NCI-H226 (cell line): Measurements from ENCODE around the gene GRK4.
"Not testable (repeated sequence)": the region's sequence is repeated elsewhere in the genome, so short reads cannot be mapped to it uniquely, and the experiment has no call there.

Experiments
- DNase-seq: peaks from one replicate; pipeline ENCODE4 v3.0.0-alpha.2; 2015

Gene GRK4

DNA sequence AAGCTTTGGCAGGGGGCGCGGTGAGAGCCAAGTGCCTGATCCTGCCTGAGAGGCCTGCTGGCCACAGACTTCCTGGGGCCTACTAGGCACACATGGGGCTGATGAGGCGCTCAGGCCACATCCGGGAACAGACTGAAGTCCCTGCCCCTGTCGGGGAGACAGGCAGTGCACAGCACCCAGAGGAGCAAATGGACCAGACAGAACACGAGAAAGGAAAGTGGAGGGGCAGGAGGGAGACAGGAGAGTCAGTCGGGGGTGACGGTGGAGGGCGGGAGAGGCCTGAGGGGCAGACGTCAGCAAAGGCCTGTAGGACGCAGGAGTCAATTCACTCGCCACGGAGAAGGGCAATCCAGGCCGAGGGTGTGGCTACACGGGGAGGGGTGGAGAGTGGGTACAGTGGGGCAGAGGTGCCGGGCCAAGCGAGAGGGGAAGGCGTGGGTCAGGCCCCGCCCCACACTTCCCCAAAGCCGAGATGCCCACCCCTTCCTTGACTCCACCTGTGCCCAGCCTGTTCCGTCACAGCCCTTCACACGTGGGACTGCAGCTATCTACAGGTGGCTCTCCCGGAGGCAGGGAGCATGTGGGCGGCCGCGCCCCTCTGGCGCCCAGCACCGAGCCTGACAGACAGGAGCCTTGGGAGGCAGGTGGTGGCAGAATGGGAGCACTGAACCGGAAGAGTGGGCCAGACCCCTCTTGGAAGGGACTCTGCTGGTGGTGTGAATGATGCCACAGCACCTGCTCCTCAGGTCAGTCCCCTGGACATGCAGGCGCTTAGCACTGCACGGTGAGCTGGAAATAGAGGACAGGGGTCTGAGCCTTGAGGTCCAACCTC is 20.6 kb upstream of the GRK4 start:
- no peak for DNase-seq

DNA sequence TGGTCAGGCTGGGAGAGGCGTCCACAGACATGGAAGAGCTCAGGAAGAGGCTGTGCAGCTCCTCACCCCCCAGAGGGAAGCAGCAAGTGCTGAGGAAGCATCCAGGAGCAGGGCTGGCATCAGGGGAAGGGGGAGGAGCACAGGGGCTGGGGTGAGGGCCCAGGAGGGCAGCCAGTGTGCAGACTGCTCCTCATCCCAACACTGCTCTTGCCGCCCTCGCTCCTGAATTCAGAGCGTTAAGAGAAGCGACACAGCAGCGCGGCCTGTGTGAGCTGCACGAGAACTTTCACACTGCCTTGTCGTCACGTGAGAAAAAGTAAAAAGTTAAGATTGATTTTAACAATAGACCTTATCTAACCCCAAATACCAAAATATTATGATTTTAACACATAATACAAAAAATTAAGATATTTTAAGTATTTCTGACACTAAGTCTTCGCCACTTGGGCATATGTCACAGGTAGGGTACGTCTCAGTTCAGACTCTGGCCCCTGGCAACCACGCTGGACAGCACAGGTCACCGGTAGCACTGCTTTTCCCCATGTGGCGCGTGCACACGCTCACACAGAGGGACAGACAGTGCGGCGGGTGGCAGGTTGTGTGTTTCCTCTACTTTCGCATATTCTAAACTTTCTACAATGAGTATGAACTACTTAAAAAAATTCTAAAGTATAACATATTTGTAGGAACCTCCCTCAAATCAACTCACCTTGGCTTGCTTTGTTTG is 19.8 kb upstream of the GRK4 start:
- no peak for DNase-seq

DNA sequence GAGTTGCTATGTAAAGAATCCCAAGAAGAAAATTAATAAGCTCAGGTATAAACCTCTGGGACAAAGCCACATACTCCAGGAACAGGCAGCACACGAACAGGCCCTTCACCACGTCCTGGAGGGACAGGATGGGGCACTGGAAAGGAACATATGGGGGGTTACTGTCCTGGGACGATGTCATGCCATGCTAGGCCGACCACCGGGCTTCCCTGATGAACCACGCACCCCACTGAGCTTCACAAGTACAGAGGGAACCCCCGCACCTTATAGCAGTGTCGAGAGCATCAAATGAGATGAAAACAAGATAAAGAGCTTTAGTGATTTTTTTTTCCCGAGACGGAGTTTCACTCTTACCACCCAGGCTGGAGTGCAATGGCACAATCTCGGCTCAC is 19.3 kb upstream of the GRK4 start:
- no peak for DNase-seq

DNA sequence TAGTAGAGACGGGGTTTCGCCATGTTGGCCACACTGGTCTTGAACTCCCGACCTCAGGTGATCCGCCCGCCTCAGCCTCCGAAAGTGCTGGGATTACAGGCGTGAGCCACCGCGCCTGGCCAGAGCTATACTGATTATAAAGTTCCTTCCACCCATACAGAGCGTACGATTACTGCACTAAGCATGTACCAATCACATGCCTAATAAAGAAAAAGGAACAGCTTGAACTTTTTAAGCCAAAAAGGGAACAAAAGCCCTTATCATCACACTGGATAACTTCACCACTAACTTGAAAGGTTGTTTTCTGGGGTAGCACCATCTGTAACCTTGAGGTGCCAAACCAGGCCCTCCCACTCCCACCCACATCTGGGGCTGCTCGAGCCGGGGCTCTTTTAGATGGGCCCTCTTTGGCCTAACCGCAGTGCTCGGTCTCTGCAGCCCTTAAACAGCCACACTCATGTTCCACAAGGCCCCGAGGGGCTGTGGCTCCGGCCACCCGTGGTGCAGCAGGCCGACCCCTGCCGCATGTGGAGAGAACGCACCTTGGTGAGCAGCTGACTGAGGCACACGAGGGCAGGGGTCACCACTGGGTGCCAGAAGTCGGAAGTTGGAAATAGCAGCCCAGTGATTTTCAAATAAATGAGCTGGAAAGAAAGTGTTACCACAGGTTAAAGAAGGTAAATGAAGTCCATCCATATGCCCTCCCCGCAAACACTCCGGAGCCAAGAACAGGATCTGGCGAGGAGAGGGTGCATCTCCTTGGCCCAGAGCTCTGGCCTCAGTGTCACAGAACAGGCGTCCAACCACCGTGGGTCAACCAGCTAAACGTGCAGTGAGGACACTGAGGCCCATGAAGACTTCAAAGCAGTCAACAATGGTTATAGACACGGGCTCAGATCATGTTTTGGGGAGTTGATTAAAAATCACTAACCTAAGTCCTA is 18.5 kb upstream of the GRK4 start:
- no peak for DNase-seq

DNA sequence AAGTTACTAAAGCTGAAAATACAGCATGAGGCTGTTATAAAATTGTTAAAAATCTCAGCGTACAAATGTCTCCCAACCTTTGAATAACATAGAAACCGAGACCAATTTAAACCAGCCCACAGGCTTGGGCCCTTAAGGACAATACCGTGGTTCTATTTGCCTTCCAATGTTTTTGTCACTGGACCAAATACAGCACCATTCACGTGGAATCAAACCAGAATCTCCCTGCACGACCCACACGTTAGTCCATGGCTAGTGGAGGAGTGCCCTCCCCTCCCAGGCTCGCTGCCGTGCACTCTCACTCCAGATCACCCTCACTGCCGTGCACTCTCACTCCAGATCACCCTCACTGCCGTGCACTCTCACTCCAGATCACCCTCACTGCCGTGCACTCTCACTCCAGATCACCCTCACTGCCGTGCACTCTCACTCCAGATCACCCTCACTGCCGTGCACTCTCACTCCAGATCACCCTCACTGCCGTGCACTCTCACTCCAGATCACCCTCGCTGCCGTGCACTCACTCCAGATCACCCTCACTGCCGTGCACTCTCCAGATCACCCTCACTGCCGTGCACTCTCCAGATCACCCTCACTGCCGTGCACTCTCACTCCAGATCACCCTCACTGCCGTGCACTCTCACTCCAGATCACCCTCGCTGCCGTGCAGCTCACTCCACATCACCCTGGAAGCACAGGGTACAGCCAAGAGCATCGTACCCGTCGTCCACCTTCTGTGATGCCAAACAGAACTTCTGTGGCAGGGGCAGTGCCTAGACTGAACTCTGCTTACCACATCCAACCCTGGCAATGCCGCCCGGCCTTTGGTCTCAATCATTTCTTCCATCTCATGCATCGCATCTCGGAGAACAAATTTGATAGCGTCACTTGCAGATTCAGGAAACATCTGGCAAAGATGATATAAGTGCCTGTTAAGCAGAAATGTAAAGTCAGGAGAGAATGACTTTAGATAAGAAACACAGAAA is 17.5 kb upstream of the GRK4 start:
- DNase-seq, result not testable (repeated sequence)

DNA sequence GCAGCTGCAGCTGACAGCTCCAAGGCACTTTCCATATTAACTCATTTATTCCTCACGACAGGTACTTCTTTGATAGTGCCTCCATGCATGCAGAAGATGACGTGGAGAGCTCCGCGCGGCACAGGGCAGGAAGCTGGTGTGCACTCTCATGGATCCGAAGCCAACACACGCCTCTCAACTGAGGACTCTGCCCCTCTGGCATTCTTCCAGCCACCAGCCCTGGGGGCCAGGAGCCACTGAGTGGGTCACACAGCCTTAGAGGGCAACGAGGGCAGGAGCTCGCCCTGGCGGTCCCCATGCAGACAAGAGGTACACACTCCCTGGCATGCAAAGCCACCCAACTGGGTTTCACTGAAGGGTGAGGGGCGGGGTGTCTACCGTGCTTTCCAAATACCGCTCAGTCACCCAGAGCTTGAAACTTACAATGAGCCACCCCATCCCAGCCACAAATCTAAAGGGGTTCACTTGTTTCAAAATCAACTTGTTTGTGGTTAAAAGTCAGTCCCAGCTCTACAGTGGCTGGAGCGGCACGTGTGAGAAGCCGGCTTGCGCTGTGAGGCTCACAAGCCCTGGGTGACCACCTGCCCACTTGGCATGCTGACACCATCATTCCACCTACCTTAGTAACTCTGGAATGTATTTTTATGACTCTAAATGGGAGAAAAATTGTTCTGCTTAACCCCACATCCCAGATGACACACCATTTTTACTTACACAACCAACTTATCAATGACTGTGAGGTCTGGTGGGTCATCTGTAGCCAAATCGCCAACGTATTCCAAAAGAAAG is 16.4 kb upstream of the GRK4 start:
- no peak for DNase-seq

DNA sequence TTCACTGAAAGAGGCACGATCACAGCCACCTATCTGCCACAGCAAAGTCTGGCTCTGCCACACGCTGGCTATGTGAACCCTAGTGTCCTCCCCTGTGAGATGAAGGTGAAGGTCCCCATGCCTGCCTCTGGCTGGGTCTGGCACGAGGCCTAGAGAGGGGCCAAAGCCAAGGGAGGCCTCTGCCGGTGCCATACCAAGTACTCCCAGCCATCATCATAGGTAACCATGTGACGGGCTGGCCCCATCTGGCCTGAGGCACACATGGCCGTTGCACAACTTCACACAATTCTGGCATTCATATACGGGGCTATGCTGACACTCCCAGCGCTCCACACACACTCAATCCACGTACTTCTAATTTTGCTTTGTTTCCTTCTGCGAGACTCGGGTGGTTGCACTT is 15.4 kb upstream of the GRK4 start:
- no peak for DNase-seq

DNA sequence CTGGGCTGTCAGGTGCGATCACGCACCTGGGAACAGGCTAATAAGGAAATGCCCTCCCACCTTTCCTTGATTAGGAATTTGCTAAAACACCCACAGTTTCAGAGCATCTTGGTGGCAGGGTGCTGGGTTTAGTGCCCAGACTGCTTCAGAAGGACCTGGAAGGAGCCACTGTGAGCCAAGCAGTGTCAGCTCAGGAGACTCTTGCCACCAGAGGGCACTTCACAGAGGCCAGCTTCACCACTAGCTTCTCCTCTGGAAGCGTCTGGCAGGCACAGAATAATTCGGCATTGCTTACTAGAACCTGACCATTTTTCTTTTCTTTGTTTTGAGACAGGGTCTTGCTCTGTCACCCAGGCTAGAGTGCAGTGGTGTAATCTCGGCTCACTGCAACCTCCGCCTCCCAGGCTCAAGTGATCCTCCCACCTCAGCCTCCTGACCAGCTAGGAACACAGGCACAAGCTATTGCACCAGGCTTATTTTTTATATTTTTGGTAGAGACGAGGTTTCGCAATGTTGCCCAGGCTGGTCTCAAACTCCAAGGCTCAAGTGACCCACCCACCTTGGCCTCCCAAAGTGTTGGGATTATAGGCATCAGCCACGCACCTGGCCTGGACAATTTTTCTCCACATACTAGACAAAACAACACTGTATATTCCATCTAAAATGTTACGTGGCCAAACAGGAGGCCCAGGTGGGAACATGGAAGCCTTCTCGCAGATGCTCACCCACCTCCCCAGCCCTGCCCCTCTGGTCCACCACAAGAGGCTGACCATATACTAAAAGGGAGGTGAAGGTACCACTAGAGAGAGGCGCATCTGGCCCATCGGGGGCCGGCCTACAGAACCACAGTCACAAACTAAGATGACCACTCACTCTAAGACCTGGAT is 14.2 kb upstream of the GRK4 start:
- no peak for DNase-seq

DNA sequence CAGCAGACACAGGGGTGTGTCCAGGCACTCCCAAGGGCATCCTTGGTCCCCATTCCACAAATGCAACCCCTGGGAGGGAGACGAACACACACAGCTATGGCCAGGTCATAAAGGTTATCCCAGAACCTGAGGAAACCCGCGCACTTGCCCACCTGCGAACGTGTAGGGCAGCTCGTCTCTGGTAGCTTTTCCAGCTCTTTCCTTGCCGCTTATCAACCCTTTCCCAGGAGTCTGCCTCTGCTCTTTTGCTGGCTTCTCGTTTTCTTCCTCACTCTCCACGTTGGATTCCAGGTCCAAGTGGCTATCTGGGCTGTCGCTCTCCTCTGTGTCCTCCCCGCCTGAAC is 13.6 kb upstream of the GRK4 start:
- no peak for DNase-seq

DNA sequence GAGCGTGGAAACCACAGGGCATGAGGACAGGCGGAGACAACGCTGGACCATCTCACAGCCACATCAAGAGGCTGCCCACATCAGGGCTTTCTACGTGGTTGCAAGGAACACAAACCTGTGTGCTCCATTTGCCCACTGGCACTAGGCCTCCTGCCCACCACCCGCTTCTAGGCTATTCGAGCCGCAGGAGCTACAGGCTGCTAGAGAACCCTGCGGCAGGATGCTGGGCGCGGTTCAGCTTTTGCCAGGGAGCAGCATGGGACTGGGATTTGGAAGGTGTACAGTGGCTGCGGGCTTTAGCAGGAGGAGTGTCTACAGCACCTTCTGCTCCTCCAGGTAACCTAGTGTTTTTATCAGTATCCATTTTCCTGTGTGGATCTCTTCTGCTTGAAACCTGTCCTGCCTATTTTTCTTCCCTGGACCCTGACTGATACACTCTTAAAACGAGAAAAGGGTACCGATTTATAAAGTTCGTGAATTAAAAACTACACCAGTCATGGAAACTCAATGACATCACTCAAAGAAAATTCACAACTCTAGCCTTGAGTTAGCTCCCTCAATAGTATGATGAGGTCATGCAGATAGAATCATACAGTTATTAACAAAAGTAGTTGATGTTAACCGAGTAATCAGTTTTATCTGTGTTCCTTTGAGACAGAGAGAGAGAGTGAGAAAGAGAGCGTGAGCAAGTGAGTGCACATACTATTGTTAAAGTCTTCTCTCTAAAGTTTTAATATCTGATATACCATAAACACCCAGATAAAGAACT is 13.0 kb upstream of the GRK4 start:
- DNase-seq, result no peak

DNA sequence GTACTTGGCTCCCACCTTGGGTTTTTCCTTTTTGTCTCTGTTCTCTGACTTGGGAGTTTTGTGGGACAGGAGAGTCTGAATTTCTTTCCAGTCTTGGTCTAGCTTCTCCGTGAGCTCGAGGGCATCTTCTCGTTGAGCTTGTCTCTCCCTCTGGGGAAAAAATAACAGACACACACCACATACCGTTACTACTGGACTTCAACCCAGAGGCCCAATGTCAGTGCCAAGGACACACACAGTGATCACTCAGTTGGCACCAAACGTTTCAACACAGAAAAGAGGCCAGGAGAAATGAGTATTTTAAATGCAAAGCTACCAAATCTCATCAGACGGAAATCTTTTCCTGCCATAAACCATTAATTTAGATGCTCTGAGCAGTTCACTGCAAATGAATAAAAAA is 9.9 kb upstream of the GRK4 start:
- no peak for DNase-seq

DNA sequence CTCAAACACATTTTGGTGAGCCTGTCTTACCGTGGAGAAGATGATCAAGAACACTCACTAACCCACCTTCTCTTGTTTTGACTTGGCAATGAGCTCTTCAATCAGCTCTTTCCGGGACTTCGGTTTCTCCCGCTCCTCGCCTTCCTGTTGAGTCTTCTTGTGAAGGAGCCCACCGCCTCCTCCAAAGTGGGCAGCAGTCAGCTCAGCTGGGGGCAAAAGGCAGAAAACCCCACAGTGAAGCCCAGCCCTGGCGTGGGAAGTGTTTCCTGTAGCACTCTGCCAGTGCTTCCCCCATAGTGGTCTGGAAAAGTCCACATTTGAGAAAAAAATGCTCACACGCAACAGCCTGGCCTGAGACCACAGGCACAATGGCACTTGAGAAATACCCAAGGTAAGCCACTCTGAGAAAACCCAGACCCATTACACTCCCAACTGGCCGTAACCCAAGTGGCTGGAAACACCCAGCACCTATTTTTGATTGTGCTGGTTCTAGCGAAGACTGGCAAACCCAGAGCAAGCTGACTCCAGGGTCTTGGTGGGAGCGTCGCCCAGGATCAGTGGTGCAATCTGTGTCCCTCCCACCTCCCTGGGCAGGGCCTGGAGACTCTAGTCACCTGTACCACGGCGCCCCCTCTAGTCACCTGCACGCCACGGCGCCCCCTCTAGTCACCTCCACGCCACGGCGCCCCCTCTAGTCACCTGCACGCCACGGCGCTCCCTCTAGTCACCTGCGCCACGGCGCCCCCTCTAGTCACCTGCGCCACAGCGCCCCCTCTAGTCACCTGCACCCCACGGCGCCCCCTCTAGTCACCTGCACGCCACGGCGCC is 8.8 kb upstream of the GRK4 start:
- DNase-seq, result no peak

DNA sequence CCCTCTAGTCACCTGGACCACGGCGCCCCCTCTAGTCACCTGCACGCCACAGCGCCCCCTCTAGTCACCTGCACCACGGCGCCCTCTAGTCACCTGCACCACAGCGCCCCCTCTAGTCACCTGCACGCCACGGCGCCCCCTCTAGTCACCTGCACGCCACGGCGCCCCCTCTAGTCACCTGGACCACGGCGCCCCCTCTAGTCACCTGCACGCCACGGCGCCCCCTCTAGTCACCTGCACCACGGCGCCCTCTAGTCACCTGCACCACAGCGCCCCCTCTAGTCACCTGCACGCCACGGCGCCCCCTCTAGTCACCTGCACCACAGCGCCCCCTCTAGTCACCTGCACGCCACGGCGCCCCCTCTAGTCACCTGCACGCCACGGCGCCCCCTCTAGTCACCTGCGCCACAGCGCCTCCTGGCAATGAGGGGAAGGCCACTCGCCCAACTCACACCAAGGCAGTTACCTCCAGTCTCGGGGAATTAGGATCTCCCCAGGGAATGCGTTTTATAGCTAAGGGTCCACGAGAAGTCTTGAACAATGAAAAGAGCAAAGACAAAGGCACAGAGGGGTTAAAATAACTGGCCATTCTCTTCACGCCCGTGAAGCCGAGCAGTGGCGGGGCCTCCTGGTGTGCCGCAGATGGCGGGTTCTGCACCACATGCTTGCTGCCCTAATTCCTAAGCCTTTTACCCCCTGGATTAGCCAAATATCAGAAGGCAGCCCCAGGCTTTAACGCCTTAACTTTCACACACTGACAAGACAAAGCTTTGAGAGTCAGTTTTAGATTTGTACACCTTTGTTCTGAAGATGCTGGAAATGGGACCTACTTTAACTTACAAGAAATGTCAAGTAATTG is 8.0 kb upstream of the GRK4 start:
- not testable (repeated sequence) for DNase-seq

DNA sequence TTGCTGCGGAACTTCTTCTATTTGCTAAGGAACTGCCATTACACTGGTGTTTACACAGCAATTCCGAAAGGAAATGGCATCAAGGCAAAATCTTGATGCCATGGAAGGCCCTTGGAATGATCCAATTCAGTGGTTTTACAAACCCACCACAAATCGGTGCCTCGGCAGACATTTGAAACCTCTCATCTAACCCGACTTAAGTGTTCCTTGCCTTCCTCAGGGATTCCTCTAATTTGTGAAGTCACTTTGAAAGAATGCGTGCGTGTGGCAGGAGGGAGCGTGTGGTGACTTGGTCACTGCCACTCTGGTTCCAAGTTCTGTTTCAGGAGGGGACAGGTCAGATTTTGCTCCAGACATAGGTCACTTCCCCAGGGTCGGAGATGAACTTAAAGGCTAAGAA is 4.9 kb upstream of the GRK4 start:
- DNase-seq, result no peak

DNA sequence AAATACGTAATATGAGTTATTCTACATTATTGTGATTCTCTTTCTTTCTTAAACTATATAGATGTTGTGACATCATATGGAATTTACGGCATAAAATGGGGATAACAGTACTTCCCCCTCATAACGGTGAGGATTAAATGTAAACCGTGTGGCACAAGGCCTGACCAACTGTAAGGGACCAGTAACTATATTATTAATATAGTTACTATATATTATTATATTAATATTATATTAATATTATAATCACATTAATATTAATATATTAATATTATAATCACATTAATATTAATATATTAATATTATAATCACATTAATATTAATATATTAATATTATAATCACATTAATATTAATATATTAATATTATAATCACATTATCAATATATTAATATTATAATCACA is 2.9 kb upstream of the GRK4 start:
- not testable (repeated sequence) for DNase-seq

DNA sequence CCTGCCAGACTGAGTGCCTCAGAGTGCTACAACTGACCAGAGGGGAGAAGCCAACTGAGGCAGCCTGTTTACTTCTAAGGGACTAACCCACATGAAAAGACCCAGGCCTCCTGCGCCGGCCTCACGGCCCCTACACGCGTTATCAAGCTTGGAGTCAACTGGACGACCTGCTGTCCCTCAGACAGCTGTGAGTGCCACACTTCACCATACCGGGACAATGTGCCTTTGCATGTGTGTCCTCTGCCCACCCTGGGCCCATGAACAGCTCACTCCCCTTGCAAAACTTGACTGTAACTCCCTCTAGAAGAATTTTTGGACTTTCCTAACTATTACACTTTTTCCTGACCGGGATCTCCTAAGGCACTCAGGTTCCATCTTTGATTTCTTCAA is 2.0 kb upstream of the GRK4 start:
- DNase-seq, result no peak

DNA sequence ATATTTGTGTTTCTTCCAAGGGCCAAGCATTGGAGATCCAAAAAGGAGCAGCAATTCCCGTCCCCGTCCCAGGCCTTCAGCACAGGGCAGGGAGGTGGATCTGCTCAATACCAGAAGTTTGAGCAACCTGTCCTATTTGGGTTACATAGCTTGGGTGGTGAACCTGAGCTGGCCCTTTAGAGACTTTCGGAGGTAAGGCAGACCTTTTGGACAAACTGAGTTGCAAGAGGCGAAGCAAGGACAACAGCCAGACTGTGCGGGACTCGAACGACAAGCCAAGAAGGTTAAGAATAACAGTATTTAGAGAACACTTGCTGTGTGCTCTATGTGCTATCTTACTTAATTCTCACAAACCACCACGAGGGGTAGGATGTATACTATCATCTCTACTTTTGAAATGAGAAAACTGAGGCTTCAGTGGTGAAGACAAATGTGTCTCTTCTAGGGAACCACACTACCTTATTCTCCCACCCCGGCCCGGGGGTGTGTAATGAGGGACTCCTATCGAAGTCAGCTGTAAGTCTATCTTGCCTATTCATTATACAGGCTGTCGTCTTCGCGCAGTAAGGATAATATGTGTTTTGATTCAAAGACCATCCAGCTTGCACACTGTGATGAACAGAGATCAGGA is 1.4 kb upstream of the GRK4 start:
- DNase-seq, result no peak
